NCI-H2196 treated with DMSO at 0.1 percent for 48 hours (cell line): ENCODE data around the gene PKIG.
"Not testable (repeated sequence)": the region's sequence is repeated elsewhere in the genome, so short reads cannot be mapped to it uniquely, and the experiment has no call there.

ENCODE experiments used
- DNase-seq: peaks from one replicate; lab custom pipeline; 2025; ENCODE audit not compliant: unreplicated experiment; lab: John Stamatoyannopoulos, UW

The PKIG gene

DNA sequence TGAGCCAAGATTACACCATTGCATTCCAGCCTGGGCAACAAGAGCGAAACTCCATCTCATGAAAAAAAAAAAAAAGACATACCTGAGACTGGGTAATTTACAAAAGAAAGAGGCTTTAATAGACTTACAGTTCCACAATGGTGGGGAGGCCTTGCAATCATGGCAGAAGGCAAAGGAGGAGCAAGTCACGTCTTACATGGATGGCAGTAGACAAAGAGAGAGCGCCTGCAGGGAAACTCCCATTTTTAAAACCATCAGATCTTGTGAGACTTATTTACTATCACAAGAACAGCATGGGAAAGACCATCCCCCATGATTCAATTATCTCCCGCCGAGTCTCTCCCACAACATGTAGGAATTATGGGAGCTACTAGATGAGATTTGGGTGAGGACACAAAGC, 71.8 kb downstream of the PKIG start:
- not testable (repeated sequence) for DNase-seq

GRCh38 chr20:44656448-44656847, 74.1 kb downstream of the PKIG start:
- DNase-seq, result no peak

GRCh38 chr20:44657875-44658274, 75.5 kb downstream of the PKIG start:
- no peak for DNase-seq

DNA sequence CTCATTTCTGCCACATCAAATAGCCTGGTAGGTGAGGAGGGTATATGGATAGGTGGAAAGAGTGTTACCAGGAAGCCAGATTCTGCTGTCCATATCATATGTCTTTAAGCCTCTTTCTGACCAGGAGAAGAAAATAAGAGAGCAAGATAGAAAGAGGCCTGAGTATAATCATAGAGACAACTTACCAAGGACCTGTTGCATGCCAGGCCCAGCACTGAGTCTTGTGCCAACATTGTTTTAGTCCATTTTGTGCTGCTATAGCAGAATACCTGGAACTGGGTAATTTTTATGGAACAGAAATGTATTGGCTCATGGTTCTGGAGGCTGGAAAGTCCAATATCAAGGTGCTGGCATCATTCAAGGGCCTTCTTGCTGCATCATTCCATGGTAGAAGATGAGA, 76.4 kb downstream of the PKIG start:
- DNase-seq, result no peak

GRCh38 chr20:44659931-44660330, 77.6 kb downstream of the PKIG start:
- no peak for DNase-seq

- no peak for DNase-seq
Measured at GRCh38 chr20:44660581-44660980, 78.2 kb downstream of the PKIG start.

- DNase-seq, result no peak
Measured at GRCh38 chr20:44662261-44662660, 79.9 kb downstream of the PKIG start.

DNA sequence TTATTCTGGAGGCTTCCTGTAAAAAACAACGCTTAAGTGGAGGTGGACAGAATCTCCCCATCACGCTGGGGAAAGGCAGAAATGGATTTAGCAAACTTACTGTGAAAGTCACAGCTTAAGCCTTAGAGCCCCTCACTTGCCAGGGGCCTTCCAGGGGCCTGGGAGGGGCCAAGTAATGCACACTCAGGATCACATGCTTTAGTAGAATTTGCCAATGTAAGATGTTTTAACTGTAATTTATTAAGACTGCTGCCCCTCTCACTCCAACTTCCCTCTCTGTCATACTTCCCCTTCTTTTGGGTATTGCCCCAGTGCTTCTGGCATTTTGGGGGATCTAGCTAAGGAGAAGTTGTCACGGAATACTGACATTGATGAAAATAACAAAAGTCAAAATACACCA, 81.8 kb downstream of the PKIG start:
- no peak for DNase-seq

GRCh38 chr20:44666066-44666465, 83.7 kb downstream of the PKIG start:
- no peak for DNase-seq
